GM19035 (cell line): ENCODE measurements around the gene SNAI1.
"Not testable (repeated sequence)": the region's sequence is repeated elsewhere in the genome, so short reads cannot be mapped to it uniquely, and the experiment has no call there.

Experiments used
- ATAC-seq: cut with Tn5 transposase; IDR thresholded peaks from one replicate; pipeline ENCODE4 v1.9.1; 2021; ENCODE audit not compliant: unreplicated experiment

Gene SNAI1

GRCh38 chr20:49985617-49986016 is 2.8 kb downstream of the SNAI1 start:
- ATAC-seq = no peak

DNA sequence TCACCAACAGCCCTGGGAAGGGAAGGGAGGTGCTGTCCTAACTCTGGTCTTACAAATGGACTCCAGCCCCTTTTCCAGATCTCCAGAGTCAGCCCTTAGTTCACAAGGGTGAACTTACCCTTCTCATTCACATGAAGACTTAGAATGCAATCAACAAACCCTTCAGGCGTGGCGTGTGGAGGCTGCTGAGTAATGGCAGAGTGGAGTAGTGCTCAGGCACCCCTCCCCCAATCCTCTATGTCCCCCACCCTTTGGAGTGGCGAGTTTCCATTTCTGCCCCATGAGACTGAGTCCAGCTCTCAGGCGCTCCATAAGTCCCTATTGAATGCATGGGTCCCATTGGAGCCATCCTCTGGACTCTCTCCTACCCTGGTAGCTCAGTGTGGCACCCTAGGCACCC is 3.3 kb downstream of the SNAI1 start:
- no peak for ATAC-seq

- no peak for ATAC-seq
Measured at GRCh38 chr20:49987015-49987867, 4.5 kb downstream of the SNAI1 start.

DNA sequence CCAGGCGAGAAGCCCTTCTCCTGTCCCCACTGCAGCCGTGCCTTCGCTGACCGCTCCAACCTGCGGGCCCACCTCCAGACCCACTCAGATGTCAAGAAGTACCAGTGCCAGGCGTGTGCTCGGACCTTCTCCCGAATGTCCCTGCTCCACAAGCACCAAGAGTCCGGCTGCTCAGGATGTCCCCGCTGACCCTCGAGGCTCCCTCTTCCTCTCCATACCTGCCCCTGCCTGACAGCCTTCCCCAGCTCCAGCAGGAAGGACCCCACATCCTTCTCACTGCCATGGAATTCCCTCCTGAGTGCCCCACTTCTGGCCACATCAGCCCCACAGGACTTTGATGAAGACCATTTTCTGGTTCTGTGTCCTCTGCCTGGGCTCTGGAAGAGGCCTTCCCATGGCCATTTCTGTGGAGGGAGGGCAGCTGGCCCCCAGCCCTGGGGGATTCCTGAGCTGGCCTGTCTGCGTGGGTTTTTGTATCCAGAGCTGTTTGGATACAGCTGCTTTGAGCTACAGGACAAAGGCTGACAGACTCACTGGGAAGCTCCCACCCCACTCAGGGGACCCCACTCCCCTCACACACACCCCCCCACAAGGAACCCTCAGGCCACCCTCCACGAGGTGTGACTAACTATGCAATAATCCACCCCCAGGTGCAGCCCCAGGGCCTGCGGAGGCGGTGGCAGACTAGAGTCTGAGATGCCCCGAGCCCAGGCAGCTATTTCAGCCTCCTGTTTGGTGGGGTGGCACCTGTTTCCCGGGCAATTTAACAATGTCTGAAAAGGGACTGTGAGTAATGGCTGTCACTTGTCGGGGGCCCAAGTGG is 5.3 kb downstream of the SNAI1 start:
- no peak for ATAC-seq

- ATAC-seq = no peak
Measured at GRCh38 chr20:49989234-49990065, 6.7 kb downstream of the SNAI1 start.

DNA sequence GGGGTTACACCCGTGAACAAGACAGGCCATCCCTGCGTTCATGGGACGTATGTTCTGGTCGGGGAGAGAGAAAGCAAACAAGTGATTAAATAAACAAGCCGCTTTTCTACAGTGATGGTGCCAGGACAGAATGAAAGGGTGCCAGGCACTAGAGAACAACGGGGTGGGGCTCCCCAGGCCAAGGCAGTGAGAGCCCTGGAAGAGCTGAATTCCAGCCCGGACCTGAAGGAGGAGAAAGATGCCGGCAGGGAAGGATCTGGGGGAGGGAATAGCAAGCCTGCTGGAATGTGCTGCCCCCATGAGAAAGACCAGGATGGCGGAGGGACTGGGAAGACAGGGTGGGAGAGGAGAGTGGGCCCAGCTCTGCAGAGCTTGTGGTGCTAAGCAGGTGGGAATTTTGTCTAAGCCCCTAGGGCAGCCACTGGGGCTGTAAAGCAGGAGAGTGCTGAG is 7.5 kb downstream of the SNAI1 start:
- no peak for ATAC-seq

DNA sequence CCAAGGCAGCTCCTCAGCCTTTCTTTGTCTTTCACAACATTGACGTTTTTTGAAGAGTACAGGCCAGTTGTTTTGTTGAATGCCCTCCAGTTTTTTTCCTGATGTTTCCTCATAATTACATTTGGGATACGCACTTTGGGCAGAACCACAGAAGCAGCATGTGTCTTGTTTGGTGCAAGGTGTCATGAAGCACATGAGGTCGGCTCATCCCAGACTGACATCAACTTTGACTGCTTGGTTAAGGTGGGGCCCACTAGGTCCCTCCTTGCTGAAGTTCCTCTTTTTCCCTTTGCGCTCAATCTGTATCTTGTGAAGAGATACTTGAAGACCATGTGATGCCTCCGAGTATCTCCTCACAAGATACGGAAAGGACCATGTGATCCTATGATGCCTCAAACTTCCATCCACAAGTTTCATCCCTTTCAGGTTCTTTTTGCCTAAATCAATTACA is 10.5 kb downstream of the SNAI1 start:
- ATAC-seq = no peak

DNA sequence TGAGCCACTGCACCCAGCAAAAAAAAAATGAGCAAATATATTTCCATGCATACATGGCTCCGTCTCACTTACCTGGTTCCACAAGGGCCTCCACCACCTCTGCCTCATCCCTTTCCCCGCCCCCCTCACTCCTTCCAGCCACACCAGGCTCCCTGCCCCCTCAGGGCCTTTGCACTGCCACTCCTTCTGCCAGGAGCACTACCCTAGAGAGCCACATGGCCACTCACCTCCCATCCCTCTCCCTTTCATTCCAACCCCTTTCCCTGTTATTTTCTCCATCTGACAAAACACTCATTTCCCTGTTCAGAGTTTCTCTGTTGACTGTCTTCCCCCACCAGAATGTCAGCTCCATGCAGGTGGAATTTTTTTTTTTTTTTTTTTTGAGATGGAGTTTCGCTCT is 12.8 kb downstream of the SNAI1 start:
- no peak for ATAC-seq

DNA sequence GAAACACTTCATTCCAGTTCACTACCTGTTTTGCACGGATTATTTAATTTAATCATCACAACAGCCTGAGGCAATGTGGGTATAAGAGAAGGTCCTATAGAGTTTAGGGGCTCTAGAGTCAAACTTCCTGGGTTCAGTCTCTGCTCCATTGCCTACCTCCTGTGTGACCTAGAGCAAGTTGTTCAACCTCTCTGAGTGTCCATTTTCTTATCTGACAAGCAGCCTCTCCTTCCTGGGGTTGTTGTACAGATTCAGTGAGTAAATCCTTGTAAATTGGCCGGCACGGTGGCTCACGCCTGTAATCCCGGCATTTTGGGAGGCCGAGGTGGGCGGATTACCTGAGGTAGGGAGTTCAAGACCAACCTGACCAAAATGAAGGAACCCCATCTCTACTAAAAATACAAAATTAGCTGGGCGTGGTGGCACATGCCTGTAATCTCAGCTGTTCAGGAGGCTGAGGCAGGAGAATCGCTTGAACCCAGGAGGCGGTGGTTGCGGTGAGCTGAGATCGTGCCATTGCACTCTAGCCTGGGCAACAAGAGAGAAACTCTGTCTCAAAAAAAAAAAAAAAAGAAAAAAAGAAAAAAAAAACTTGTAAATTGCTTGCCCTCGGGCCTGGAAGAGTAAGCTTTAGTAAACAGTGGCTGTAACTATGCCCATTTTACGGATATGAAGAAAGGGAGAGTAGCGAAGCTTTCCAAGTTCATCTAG is 15.9 kb downstream of the SNAI1 start:
- not testable (repeated sequence) for ATAC-seq

DNA sequence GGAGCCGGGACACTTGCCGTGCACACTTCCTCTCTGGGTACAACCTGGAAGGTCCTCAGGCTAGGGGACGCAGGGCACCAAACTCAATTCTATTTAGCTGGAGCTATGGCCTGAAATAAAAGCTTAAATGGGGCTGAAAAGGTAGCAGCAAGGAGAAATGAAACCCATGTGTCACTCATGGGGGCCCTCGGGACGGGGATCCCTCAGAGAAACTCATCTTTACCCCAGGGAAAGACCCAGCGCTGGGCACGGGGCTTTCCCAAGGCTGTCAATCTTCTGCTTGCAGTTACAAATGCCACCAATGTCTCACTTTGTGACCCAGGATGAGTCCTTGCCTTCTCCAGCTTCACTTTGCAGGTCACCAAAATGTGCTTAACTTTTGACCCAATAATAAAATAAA is 16.5 kb downstream of the SNAI1 start:
- no peak for ATAC-seq

GRCh38 chr20:50000548-50001222 is 17.9 kb downstream of the SNAI1 start:
- not testable (repeated sequence) for ATAC-seq

DNA sequence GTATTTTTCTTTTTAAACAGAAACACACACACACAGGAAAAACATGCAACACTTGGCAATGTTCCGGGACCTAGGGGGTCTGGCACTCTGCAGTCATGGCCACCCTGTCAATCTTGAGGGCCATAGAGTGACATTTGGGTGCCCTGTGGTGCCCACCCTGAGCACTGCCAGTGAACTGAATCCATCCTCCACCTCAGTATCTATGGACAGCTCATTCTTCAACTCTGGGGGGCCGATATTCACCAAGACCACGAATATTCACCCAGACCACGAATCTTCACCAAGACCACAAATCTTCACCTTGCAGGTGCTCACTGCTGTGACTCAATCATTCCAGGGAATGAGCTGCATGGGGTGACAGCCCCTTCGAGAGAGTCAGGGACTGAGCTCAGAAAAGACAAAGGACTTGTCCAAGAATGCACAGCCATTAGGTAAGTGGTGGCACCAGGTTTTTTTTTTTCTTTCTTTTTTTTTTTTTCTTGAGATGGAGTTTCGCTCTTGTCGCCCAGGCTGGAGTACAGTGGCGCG is 19.1 kb downstream of the SNAI1 start:
- ATAC-seq = no peak

DNA sequence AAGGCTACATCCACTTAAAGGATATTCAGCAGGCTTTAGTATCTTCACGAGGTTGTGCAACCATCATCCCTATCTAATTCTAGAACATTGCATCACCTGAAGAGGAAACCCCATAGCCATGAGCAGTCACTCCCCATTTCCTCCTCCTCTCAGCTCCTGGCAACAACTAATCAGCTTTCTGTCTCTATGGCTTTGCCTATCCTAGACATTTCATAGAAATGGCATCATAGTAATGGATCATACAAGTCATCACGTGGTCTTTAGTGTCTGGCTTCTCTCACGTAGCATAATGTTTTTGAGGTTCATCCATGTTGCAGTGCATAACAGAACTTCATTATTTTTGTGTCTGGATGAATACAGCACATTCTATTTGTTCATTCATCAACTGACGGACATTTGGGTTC is 20.5 kb downstream of the SNAI1 start:
- no peak for ATAC-seq

DNA sequence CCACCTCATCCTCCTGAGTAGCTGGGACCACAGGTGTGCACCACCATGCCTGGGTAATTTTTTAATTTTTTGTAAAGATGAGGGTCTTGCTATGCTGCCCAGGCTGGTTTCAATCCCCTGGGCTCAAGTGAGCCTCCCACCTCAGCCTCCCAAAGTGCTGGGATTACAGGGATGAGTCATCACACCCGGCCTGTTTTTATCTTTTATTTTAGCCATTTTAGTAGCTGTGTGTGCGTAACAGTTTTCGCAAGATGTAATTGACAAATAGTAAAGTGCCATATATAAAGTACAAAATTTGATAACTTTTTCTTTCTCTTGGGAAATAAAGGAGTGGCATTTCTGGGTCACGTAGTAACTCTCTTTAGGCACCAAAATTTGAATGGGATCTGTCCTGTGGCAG is 21.4 kb downstream of the SNAI1 start:
- ATAC-seq = no peak

DNA sequence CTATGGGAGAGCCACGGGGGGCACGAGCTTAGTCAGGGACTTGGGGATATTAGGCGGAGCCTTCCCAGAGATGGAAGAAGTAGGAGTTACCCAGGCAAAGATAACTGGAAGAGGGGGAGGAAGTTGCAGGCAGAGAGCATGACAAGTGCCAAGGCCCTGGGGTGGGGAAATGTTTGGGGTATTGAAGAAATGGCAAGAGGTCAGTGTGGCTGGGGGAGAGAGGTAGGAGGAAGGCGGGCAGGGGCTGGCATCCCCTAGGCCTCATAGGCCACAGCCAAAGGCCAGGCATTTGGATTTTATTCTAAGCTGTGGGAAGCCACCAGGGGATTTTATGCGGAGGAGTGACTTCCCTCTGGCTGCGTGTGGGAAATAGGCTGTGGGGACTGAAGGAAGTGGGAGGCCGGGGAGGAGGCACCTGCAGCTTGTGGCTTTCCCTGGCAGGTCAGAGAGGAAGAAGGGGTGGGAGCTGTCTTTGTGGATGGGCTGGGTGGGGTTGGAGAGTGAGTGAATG is 22.7 kb downstream of the SNAI1 start:
- ATAC-seq = no peak

DNA sequence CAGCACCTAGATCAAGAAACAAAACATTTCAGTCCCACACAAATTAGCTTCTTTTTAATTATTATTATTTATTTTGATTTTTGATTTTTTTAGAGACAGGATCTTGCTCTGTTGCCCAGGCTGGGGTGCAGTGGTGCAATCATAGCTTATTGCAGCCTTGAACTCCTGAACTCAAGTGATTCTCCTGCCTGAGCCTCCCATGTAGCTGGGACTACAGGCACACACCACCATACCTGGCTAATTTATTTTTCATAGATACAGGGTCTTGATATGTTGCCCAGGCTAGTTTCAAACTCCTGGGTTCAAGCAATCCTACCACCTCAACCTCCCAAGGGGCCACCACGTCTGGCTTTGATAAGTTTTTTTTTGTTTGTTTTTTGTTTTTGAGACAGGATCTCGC is 24.6 kb downstream of the SNAI1 start:
- ATAC-seq = no peak

DNA sequence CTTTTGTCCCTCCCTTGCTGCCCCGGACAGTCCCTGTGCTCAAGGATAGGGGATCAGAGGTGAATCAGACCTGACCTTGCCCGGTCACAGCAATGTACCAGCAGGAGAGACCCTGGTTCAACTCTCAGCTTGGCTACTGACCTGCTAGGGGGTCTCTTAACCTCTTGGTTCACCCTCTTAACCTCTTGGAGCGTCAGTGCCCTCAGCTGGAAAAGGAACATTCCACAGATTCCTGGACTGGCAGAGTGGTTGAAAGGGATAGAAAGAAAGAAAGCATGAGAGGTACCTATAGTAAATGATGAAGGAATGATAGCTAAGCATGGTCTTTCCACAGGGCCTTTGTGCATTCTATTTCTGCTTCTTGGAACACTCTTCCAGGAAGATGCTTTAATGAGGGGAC is 25.2 kb downstream of the SNAI1 start:
- ATAC-seq = no peak

DNA sequence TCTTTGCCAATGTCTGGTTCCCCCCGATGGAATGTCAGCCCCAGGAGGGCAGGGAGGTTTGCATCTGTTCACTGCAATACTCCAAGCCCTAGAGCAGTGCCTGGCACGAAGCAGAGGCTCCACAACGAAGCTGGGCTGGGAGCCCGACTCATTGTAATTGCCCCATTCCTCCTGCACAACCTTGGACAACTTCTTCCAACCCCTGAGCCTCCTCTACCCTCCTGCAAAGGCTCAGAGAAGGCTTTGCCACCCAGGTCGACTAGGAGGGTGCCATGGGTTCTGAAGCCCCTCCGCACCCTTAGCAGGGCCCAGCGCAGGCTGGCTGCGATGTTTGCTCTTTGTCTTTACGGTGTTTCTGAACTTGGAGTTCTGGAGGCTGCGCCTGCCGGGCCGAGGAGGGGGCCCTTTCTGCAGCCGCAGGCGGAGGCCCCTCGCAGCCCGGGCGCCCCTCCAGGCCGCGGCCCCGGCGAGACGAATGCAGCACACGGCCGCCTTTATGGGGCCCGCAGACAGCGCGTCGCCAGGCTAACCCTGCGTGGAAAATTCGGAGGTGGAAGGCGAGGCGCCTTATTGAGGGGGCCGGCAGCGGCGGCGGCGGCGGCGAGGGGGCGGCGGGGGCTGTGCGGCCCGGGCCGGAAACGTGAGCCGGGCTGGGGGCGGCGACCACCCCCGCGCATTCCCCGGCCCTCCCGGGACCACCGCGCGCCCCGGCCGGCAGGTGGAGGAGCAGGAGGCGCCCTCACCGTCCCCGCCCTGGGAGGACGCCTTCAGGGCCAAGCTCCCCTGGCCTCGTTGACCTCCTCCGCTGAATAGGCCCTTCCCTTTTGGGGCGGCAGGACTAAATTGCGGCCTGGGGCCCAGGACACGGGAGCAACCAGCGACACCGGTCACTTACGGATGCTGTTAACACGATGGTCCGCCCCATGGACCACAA is 27.0 kb downstream of the SNAI1 start:
- no peak for ATAC-seq
